Stimulated activated CD8-positive, alpha-beta memory T cell treated with anti-CD3 and anti-CD28 coated beads, Interleukin-12 subunit alpha, Interleukin-12 subunit beta, amount 100 ng/mL, for 24 hours (primary cell): ENCODE data around the gene LAMA3.

Source experiments
- DNase-seq: peaks from one replicate; pipeline ENCODE4 v3.0.0-alpha.2; 2020; ENCODE audit errors: extremely low read depth

Gene LAMA3

GRCh38 chr18:23878336-23878900 lies 189.2 kb downstream of the LAMA3 start:
- DNase-seq: no peak

- no peak for DNase-seq
Observed at GRCh38 chr18:23879126-23879525, 189.9 kb downstream of the LAMA3 start.

DNA sequence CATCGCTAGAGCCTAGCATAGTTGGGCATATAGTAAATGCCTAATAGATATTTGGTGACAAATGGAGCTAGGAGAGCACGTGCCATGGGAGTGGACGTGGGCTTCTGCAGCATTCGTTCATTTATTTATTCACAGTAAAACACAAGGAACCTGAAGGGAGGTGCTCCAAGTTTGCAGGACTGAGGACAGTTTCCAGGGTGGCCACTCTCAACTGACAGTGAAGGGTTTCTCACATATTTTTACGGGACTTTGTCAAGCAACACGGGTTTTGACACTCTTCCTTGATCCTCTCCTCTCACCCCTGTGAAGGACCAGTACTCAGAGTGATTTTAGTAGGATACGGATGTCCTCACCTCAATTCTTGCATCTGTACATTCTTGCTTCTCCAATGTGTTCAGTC lies 190.3 kb downstream of the LAMA3 start:
- no peak for DNase-seq

DNA sequence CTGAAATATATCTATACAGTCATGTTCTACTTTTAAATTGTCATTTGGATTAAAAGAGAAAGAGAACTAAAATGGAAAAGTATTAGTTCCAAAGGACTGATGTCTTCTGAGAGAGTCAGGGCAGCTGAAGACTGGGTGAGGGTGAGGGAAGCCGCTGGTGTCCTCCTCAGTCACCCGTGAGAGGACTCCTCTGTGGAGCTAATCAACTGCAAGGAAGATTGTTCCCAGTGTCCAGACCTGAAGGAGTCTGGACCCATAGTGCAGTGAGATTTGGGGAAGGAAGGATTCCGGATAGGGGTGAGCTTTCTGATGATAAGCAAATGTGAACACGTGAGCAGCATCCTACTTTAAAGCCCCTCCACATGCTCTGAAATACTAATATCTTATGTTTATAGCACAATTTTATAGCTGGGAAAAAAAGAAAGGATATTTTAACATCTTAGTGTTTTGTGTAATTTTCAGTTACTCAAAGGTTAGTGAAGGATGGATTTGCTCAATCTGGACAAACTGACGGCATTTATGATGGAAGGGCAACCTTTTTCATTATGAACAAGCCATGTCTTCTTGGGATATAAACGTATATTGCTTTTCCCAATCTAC lies 190.8 kb downstream of the LAMA3 start:
- no peak for DNase-seq

DNA sequence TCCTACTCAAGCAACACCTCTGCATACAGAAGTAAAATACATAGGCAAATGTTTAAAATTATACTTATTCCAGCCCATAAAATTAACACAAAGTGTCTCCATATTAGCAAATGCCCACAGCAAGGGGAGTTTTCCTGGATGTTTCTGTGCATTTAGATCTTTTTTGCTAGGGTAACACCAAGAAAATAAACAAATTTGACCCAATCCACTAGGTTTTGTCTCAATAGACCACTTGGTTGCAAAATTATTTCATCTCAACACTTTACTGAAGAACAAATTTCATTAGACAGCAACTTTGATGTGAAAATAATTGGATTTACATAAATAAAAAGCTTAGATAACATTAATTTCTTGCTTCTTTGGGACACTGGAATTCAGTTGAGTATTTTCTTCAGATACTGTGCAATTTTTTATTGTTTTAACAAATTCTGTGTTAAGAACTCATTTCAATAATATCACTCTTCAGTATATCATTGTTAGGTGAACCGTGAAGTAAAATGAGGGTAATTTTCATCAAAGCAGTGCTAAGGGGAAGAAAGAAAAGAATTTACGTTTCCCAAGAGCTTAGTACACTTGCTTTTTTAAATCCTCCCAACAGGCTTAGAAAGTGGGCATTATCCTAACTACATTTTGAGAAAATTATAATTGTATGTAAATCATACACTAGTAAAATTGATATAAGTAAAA lies 191.8 kb downstream of the LAMA3 start:
- no peak for DNase-seq

- no peak for DNase-seq
Observed at GRCh38 chr18:23881778-23882177, 192.5 kb downstream of the LAMA3 start.

DNA sequence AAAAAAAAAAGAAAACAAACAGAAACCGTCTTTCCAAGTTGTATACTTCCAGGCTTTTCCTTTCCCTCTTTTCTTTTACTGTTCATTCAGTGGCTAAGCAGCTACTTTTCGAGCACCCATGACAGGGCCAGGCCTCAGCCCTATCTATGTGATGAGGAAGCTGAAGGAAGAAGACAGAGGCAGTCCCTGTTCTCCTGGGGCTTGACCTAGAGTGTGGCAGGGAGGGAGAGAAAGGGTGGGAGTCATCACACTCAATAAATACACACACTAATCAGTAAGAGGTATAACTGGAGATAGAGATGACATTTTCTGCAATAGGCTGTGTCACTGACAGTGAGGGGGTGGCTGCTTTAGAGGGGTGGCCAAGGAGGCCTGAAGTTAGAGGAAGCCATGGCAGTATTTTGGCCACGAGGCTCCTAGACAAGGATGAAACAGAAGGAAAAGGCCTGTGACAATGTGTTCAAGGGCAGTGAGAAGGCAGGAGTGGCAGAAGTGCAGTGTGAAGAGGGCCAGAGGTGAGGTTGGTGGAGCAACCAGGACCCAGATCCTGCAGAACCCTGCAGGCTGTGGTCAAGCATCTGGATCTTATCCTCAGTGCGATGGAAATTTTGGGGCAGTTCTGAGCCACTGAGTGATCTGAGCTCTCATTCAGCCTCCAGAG lies 193.5 kb downstream of the LAMA3 start:
- DNase-seq: no peak

DNA sequence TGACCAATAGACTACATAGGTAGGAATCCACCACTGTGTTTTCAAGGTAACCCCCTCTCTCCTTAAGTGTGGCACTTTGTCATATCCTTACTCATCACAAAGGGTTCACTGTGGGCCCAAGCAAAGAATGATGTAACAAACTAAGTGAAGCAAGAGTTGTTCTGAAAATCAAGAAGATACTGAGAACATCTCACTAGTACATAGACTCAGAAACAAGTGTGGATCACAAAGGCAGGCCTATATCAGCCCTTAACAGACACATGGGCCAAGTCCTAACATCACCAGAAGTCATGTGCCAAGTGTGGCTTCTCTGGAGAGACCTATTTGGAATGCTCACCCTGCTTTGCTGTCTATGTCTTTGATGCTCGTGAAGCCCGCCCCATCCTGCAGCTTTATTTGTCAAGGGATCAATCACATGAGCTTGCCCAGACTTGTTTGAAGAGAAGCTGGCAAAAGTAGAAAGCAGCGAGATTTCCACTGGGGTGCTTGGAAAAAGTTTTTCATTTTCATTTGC lies 194.1 kb downstream of the LAMA3 start:
- no peak for DNase-seq

- DNase-seq: no peak
Observed at GRCh38 chr18:23884681-23885375, 195.6 kb downstream of the LAMA3 start.

GRCh38 chr18:23885750-23886149 lies 196.5 kb downstream of the LAMA3 start:
- DNase-seq: no peak

GRCh38 chr18:23887035-23887434 lies 197.8 kb downstream of the LAMA3 start:
- DNase-seq: no peak

DNA sequence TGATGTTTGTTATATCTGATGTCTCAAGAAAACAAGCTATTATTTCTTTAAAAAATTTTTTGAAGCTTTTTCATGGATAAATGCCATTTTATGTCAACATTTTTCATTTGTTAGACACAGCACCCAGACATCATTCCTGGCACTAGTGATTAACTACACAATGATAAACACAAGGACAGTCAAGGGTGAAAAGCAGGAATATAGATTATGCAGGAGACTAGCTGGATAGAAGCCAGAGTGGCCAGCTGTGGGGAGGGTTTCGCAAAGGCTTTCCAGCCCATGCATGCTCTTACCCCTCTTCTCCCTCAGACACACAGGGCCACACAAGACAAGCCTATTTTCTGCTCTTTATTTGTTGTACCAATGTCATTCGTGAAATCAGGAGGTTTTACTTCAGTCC lies 198.2 kb downstream of the LAMA3 start:
- DNase-seq: no peak

- no peak for DNase-seq
Observed at GRCh38 chr18:23888881-23889280, 199.6 kb downstream of the LAMA3 start.

DNA sequence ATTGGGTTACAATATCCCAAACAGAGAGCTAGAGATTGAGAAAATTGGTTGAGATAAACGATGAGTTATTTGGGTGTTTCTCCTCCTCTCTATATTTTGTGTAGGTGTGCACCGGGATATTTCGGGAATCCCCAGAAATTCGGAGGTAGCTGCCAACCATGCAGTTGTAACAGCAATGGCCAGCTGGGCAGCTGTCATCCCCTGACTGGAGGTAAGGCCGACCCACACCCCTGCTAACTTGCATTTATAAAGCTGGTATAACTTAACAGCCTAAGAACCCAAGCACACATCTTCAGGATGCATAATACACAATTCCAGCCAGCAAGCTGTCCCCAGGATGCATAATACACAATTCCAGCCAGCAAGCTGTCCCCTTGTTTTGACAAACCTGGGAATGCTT lies 200.7 kb downstream of the LAMA3 start:
- no peak for DNase-seq

- DNase-seq: no peak
Observed at GRCh38 chr18:23890589-23890988, 201.3 kb downstream of the LAMA3 start.

DNA sequence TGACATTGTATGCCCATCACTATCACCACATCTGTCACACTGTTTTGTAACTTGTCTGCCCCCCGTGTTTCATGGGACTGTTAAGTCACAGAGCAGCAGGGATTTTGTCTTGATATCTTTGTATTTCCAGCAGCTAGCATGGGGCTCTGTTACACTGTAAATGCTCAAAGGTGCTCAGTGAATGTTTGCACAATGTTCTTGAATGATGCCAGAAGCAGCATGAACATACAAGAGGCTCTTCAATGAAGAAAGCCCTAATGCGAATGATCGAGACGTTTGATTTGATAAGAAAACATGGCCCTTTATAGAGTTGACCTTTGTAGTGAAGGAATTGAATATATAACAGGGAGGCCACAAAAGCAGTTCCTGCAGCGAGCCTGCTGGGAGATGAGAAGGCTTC lies 204.4 kb downstream of the LAMA3 start:
- no peak for DNase-seq

- DNase-seq: no peak
Observed at GRCh38 chr18:23894661-23895175, 205.5 kb downstream of the LAMA3 start.

- no peak for DNase-seq
Observed at GRCh38 chr18:23897291-23897690, 208.0 kb downstream of the LAMA3 start.

DNA sequence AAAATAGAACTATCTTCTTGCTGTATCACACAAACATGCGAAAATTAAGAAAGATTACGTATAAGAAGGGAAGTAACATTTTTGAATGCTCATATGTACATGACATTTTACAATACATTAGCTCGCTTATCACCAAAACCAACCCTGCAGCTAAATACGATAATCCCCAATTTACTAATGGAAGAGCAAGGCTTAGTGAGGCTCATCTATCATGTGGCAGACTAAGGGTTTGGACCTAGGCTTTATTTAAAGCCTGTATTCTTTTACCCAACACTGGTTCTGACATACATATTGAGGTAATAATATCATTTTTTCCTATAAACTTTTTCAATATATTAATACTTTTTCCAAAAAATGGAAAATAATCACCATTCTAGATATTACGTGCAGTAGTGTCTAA lies 208.5 kb downstream of the LAMA3 start:
- no peak for DNase-seq

DNA sequence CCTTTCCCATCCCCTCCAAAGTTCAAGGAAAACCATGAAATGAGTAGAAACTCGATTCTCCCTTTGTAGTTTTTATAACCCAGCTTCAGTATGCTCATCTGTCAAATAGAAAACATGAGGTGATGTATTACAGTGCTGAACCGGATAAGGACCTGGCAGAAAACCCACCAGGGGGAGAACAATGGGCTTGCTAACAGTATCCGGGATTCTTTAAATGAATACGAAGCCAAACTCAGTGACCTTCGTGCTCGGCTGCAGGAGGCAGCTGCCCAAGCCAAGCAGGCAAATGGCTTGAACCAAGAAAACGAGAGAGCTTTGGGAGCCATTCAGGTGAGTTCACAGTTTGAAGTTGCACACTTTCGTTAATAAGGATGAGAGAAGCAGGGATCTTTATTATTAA lies 211.7 kb downstream of the LAMA3 start:
- DNase-seq: no peak

DNA sequence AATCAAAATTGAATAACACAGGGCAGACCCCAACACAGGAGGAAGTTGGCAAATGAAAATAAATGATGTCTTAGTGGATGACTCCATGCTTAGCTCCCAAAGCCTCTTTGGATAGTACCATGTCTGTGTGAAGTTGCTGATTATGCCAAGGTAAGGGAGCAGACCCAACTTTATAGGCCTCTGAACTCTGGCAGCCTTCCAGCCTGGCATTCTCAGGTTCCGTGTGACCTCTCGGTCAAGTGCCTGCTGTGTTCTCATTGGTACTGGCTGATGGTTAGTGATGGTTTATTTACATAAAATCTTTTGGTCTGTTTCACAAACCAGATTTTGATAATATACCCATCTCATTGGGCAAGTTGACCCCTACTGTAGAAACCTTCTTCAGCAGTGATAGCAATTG lies 213.1 kb downstream of the LAMA3 start:
- DNase-seq: no peak

DNA sequence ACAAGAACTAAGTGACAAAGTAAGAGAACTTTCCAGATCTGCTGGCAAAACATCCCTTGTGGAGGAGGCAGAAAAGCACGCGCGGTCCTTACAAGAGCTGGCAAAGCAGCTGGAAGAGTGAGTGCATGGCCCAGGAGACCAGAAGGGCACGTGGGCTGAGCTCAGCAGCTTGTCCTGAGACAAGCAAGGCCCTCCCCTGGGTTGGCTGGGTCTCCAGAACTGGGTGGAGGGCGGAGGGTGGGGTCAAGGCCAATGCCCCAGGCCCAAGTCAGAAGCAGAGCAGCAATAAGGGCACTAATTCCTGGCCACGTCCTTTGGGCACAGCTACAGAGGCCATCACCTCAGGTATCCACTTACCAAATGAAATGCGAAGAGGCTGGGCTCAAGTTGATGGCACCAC lies 214.7 kb downstream of the LAMA3 start:
- DNase-seq: no peak
